Stimulated activated CD4-positive, alpha-beta T cell treated with anti-CD3 and anti-CD28 coated beads, Interleukin-4, amount 100 ng/mL, for 24 hours (primary cell): ENCODE measurements around the gene MED19.
"Not testable (repeated sequence)": the region's sequence is repeated elsewhere in the genome, so short reads cannot be mapped to it uniquely, and the experiment has no call there.

ENCODE experiments used
- DNase-seq: peaks from one replicate; pipeline ENCODE4 v3.0.0-alpha.2; 2020

The MED19 gene

GRCh38 chr11:57703341-57703740, 8.7 kb downstream of the MED19 start:
- no peak for DNase-seq

GRCh38 chr11:57700425-57700824, 11.6 kb downstream of the MED19 start:
- no peak for DNase-seq

- no peak for DNase-seq
These were observed 12.2 kb downstream of the MED19 start for GRCh38 chr11:57699813-57700212.

GRCh38 chr11:57698843-57699365, 13.1 kb downstream of the MED19 start:
- DNase-seq: no peak

GRCh38 chr11:57690474-57690873, 21.5 kb downstream of the MED19 start:
- DNase-seq: not testable (repeated sequence)

- no peak for DNase-seq
These were observed 30.8 kb downstream of the MED19 start for GRCh38 chr11:57681168-57681567.

- DNase-seq: no peak
These were observed 31.5 kb downstream of the MED19 start for GRCh38 chr11:57680552-57680874.

GRCh38 chr11:57679396-57679795, 32.6 kb downstream of the MED19 start:
- DNase-seq: no peak

- no peak for DNase-seq
These were observed 36.7 kb downstream of the MED19 start for GRCh38 chr11:57675176-57675941.

- no peak for DNase-seq
These were observed 37.8 kb downstream of the MED19 start for GRCh38 chr11:57674251-57674650.

- no peak for DNase-seq
These were observed 43.6 kb downstream of the MED19 start for GRCh38 chr11:57668434-57668782.

GRCh38 chr11:57667736-57668433, 44.1 kb downstream of the MED19 start, which contains the start of gene ZDHHC5:
Gene ZDHHC5 (plus strand): TSS chr11:57668114. CDS start chr11:57673091, 4,977 bp downstream.
- DNase-seq: peak; percentile 99

GRCh38 chr11:57667117-57667735, 44.8 kb downstream of the MED19 start:
- DNase-seq: peak; percentile 94

GRCh38 chr11:57663975-57664374, 48.0 kb downstream of the MED19 start:
- no peak for DNase-seq

- no peak for DNase-seq
These were observed 49.1 kb downstream of the MED19 start for GRCh38 chr11:57662893-57663292.

GRCh38 chr11:57659669-57660068, 52.3 kb downstream of the MED19 start:
- no peak for DNase-seq

GRCh38 chr11:57658023-57658361, 54.0 kb downstream of the MED19 start:
- no peak for DNase-seq

GRCh38 chr11:57657194-57658022, 54.6 kb downstream of the MED19 start, which contains the start of gene CLP1:
Gene CLP1 (plus strand): TSS chr11:57657762. CDS start chr11:57659477, 1,715 bp downstream.
- peak; percentile 99 for DNase-seq

GRCh38 chr11:57656885-57657193, 55.2 kb downstream of the MED19 start:
- no peak for DNase-seq
